GM21737 (cell line): ENCODE measurements around the gene PPIP5K2.
"Not testable (repeated sequence)": the region's sequence is repeated elsewhere in the genome, so short reads cannot be mapped to it uniquely, and the experiment has no call there.

Source experiments
- ATAC-seq: cut with Tn5 transposase; IDR thresholded peaks from one replicate; pipeline ENCODE4 v1.9.1; 2021; ENCODE audit warnings: mild to moderate bottlenecking, moderate library complexity; ENCODE audit not compliant: unreplicated experiment

Gene PPIP5K2

DNA sequence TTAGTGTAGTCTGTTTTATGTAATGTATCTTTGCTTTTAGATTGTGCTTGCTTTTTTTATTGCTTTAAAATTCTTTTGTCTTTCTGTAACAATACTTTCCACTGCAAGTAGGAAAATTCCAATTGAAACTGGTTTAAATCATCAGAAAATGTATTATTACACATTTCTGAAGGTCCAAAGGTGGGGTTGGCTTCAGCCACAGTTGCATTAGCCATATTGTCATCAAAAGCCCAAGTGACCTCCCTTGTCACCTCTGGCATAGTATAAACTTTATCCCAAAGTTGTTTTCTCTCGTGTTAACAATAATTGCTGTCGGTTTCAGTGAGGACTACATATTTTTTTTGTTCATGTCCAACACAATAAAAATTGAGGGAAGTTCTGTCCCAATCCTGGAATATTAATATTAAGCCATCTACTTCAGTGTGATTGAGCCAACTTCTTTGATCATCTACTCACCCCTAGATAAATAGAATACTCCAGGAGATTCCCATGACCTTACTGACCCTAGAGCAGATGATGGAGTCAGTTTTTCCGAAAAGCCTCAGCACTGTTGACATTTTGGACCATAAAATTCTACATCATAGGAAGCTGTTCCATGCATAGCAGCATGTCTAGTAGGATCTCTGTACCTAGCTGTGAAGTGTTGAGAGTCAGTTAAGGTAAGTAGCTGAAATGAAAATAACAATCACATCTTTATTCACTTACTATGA lies 86.0 kb downstream of the PPIP5K2 start:
- ATAC-seq, result no peak

DNA sequence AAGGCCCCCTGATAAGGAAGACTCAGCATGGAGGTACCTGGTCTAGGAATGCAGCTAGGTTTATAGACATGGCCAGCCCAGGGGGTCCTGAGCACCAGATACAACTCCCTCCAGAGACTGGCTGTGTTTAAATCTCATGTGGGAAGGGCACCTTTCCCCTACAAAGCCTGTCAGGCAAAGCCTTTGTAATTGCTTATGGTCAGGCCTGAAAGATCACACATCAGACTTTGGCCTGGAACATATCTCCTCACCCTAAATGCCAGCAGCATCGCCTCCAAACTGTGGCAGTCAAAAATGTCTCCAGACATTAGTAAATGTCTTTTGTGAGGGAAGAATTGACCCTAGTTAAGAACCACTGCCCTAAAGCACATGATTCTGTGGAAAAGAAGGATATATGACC lies 86.9 kb downstream of the PPIP5K2 start:
- no peak for ATAC-seq

DNA sequence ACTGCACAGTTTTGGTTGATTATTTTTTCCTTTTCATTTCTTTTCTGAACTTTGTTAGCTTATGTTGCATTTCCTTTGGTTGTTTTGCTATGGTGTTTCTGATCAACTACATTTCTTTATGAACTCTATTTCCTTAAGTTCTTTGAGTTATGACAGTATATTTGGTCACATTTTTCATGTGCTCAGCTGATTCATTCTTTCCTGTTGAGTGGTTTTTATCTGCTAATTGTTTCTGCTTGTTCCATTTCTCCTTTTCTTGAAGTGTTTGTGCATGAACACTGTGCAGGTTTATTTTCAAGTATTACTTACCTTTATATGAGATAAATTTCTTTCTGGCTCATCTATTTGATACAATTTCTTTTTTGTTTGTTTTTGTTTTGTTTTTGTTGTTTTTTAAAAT lies 87.6 kb downstream of the PPIP5K2 start:
- ATAC-seq, result no peak

DNA sequence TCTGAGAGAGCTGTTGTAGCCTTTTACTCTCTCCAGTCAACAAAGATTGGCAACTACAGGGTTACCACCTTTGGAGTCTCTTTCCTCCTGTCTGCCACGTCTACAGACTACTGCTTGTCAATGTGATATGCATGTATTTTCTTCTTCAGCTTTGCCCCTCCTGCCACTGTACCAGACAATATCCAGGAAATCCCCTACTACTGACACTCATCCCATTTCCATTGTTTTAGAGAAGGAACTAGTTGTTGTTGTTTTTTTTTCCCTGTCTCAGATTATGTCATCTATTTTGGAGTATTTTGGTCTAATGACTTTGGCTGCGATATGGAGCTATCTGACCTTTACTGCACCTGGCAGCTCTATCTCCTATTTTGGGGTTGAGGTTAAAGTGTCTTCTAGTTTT lies 88.4 kb downstream of the PPIP5K2 start:
- ATAC-seq, result no peak

DNA sequence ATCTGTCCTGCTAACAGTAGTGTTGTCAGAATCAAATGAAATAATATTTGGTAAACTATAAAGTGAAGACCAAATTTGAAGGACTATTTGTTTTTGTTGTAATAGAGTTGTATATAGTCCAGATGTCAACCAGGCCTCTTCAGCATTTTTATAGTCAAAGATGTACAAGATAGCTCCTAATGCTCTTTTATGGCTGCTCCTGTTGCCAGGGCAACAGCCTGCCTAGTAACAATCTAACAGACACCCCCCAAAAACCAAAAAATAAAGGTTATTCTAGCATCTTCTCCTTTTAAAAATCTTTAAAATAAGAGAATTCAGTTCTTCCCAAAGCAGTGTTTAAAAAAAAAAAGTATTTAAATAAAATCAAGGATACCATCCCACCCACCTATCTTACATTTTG lies 89.0 kb downstream of the PPIP5K2 start:
- ATAC-seq, result no peak

DNA sequence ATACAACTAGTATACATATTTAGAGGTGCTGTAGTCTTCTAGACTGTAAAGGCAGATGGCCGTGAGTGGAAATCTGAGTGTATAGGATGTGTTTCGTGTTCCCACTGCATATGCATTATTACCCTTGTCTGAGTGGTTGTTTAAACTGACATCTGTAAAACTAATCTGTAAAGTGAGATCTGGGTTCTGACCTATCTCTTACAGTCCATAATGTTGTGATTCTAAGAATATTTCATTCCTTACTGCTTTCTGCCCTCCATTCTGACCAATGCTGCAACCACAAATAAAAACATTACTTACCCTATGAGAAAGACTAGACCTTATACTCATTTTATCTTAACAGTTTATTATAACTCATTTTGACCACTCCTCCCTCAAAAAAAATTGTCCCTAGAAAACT lies 90.9 kb downstream of the PPIP5K2 start:
- ATAC-seq, result no peak

DNA sequence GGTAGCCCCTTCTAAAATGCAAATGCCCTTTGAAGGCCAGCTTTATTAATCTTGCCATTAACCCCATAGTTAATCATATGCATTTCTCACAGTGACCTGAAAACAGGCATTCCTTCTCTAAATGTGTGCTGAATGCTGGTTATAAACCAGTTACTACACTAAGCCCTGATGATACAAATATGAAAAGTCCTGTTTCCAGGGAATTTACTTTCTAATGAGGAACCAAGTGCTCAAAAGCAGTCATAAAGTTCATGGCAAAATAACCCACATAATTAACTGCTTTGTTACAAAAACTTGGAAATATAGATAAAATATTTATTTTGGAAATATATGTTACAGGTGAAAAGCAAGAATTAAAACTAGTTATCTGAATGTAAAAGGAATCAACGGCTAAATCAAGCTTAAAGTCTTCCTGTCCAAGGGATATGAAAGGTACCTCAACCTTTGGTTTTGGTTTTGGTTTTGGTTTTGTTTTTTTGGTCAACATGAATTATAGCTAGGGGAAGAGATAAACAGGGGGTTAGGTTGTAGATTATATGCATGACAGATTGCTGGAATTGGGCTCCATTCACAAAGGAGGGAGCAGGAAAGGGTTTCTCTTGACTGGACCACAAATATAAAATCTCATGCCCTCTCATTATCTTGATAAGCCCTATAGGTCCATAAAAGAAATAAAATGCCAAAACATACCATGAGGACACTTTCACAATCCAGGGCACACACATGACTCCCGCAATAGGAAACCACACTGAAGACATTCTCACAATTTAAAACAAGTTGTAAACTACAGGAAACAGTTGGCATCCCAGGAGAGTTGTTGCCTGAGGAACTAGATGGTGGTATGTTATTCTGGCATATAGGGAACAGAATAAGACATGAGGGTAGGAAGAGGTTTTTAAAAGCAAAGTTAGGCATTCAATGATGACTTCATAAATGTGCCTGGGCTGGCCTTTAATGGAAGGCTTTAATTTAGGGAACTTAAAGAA lies 91.8 kb downstream of the PPIP5K2 start:
- ATAC-seq, result peak; percentile 84

DNA sequence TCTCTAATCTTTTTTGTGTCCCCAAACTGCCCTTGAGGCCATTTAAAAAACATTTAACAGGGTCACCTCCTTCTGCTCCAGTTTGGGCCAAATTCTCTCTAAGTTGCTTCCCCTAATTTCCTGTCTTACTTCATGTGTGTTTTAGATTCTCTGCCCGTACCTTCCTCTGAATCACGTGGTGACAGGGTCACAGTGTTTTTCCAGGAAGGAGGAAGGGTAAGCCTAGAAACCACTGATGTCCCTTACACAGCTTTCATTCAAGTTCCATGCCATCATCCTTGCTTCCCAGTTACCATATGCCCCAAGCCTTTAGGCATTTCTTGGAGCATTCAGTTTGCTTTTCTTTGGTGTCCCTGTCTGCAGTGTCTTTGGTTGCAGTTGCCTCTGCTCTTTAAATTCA lies 96.0 kb downstream of the PPIP5K2 start:
- no peak for ATAC-seq

DNA sequence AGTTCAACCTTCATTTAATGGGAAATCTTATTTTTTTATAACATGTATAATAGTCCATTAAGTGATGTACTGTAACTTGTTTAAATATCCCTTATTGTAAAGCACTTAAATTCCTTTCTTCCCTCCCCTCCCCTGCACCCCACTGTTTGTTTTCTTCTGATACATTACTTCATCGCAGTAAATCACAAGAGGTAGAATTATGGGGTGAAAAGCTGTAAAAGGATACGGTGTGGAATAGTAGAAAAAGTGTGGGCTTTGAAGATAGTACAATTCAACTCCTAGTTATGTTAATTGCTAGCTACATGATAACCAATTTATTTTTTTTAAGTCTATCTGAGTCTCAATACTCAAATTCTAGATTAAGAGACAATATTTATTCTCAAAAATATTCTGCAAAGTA lies 96.6 kb downstream of the PPIP5K2 start:
- ATAC-seq, result no peak

DNA sequence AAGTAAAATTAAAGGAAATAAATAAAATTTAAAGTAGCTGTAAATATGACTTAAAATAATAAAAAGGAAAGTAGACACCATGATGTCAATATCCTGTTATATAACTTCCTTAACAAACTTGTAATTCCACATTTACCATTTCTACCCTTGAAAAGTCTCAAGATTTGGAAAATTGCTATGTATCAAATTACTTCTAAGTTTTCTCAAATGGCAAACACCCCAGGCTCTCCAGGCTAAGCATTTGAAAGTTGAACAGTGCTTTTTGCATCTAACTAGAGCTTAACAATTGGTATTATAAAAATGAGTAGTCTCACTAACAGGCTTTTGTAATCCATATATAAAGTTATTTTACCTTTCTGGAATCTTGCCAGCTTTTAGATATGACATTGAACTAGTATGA lies 97.0 kb downstream of the PPIP5K2 start:
- no peak for ATAC-seq

DNA sequence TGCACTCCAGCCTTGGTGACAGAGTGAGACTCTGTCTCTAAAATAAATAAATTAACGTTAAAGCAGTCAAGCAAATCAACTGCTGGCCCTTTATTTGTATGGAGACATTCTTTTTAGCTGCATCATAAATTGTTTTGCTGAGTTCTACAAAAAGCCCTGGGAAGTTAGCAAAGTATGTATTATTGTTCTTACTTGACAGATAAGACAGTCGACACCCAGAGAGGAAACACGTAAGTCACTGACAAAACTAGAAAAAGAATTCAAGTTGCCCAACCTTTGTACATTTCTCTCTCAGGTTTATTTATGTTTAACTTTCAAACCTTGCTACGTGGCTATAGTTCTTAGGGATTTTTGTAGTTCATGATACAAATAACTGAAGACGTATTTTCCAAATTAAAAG lies 98.1 kb downstream of the PPIP5K2 start:
- no peak for ATAC-seq

DNA sequence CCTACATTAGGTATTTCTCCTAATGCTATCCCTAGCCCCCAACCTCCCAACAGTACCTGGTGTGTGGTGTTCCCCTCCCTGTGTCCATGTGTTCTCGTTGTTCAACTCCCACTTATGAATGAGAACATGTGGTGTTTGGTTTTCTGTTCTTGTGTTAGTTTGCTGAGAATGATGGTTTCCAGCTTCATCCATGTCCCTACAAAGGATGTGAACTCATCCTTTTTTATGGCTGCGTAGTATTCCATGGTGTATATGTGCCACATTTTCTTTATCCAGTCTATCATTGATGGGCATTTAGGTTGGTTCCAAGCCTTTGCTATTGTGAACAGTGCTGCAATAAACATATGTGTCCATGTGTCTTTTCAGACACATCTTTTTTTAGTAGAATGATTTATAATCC lies 99.0 kb downstream of the PPIP5K2 start:
- not testable (repeated sequence) for ATAC-seq

DNA sequence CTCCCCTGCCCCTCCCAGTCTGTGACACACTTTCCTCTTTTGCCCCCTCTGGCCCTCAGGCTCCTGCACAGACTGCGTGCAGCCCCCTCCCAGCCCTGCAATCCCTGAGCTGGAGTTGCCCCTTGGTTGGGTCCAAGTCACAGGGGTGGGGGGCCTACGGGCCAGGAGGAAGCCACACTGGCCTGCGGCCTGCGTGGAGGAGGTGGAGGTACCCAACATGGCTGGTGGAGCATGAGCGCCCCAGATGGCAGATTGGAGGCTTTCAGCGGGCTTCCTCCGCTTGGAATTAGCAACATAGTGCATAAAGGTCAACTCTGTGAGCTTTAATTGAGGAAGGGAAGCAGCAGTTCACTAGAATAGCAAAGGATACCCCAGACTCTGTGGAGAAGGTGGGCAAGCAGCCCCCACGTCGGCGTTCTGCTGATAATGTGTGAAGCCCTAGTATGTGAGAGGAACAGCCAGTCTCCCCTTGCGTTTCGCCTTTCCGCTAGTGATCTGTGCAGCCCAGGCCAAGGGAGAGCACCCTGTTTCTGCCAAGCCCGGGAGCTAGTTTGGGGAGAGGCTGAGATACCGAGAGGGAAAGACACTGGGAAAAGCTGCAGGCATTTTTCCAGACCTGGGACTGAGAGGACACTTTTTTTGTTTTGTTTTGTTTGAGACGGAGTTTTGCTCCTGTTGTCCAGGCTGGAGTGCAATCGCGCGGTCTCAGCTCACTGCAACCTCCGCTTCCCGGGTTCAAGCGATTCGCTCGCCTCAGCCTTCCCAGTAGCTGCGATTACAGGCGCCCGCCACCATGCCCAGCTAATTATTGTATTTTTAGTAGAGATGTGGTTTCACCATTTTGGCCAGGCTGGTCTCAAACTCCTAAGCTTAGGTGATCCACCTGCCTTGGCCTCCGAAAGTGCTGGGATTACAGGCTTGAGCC lies 103.2 kb downstream of the PPIP5K2 start:
- no peak for ATAC-seq

DNA sequence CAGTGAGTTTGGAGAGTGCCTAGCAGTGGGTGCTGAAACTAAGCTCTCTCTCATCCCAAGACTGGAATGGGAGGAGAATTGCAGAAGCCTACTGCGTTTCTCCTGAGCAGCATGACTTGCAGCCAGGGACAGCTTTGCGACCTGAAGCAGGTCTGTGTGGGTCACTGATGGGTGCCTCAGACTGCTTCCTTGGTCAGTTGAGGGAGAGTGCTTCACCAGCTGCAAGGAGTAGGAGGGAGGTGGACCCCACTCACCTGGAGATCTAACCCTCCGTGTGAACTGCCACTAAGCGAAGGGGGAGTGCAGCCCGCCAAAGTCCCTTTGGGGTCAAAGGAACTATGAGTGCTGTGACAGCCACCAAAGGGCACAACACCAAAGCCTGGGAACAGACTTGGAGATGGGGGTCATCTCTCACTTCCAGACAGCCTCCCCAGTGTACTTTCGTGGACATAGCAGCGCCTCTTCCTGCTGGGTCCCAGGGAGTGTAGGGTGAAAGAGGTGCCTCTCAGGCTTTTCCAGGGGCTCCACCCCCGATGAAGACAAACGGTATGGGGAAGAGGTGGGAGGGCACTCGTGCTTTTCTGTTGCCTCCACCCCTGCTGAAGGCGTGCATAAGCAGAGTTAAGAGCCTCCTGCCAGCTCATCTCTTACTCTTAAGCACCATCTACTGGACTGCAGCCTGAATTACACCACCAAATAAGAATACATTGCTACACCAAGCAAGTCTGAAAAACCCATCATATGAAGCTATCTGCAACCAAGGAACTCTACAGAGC lies 104.2 kb downstream of the PPIP5K2 start:
- ATAC-seq, result peak; percentile 84

DNA sequence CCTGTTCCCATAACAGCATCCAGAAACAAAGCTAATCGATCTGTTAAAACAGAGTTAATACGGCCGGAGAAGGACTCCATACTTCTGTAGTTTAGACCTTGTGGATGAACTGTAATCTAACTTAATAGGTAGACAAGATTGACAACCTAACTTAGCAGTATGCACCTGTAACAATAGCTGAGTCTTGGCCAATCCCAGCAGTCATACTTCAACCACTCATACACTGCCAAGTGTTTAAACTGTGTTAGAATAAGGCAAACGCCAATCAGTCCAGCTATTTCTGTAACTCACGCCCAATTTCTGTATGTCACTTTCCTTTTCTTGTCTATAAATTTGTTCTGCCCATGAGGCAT lies 104.8 kb downstream of the PPIP5K2 start:
- ATAC-seq, result no peak

DNA sequence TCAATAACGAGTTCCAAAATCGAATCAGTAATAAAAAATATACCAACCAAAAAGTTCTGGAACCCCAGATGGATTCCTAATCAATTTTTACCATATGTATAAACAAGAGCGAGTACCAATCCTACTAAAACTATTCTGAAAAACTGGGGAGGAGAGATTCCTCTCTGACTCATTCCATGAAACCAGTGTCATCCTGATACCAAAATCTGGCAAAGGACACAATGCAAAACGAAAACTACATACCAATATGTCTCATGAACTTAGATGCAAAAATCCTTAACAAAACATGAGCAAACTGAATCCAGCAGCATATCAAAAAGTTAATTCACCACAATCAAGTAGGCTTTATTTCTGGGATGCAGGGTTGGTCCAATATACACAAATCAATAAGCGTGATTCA lies 108.0 kb downstream of the PPIP5K2 start:
- ATAC-seq, result no peak

DNA sequence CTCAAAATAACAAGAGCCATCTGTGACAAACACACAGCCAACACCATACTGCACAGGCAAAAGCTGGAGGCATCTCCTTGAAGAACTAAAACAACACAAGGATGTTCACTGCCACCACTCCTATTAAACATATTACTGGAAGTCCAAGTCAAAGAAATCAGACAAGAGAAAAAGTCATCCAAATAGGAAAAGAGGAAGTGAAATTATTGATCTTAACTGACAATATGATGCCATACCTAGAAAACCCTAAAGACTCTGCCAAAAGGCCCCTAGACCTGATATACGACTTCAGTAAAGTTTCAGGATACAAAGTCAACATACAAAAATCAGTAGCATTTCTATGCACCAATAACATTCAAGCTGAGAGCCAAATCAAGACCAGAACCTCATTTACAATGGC lies 108.5 kb downstream of the PPIP5K2 start:
- ATAC-seq, result no peak

DNA sequence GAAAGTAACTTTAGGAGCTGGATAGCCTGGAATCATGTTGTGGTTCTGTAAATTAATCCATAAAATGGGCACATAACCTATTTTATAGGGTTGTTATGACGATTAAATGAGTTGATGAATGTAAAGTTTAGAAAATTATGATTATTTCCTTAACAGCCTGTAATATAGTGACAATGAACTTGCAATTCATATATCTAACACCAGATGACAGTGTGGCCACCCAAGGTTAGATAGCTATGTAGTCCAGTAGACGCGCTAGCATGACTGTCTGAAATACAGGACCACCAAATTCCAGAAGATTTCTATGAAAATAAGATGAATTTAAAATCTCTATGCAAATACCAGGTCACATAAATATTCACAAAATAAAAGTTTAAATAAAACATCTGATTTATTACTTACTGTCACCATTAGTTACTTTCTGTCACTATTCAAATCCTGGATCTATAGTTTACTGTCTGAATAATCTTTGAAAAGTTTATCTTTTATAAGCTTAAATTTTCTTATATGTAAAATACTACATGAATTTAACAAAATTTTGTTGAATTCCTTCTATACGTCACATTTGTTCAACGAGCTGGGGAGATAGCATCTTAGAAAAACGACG lies 112.4 kb downstream of the PPIP5K2 start:
- ATAC-seq, result no peak

DNA sequence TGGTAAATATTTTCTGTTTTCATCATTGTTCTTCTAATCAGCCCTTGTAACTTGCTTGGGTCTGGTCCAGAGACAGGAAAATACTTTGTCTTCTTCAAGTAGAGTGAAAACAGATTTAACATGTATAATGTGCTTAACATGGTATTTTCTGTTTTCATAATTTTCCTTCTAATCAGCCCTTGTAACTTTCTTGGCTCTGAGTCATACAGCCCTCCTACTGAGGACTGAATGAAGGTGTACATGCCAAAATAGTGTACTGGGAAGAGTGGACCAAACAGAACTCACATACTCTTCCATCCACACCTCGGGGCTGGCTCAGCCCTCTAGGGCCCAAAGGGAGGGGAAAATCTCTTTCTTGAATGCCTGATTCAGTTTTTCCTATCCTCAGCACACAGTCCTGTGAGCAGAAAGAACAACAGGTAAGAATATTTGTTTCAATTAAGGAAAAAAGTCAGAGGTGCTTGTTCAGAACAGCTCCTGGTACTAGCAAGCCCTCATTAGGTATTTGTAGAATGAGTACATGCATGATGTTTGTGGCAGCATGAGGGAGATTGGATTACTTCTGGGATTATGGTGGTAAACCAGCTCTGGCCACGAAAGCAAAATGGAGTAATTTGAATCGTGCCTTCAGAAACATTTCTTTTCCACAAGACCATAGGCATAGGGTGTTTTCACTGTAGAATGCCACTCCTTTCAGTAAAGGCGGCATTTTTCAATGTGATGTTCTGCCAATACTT lies 114.3 kb downstream of the PPIP5K2 start:
- ATAC-seq, result no peak
